GM21447 (cell line): ENCODE measurements around the gene GLTP.
"Not testable (repeated sequence)": the region's sequence is repeated elsewhere in the genome, so short reads cannot be mapped to it uniquely, and the experiment has no call there.

Experiments
- ATAC-seq: cut with Tn5 transposase; IDR thresholded peaks from one replicate; pipeline ENCODE4 v1.9.1; 2021; ENCODE audit not compliant: unreplicated experiment

Gene GLTP, protein sequence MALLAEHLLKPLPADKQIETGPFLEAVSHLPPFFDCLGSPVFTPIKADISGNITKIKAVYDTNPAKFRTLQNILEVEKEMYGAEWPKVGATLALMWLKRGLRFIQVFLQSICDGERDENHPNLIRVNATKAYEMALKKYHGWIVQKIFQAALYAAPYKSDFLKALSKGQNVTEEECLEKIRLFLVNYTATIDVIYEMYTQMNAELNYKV

GRCh38 chr12:109880043-109880931, at the start of gene GLTP:
GLTP (minus strand) TSS chr12:109880541; CDS start chr12:109880374, 167 bp downstream.
- ATAC-seq = peak; percentile 84

DNA sequence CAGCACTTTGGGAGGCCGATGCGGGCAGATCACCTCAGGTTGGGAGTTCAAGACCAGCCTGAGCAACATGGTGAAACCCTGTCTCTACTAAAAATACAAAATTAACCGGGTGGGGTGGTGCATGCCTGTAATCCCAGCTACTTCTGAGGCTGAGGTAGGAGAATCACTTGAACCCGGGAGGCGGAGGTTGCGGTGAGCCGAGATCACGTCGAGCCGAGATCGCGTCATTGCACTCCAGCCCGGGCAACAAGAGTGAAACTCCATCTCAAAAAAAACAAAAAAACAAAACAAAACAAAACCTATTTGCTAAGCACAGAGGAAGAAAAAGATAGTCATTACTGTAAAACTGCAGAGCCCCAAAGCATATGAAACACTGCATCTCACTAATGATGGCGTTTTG, 49.0 kb upstream of the GLTP start:
- ATAC-seq = not testable (repeated sequence)

- no peak for ATAC-seq
These were observed 47.8 kb upstream of the GLTP start for GRCh38 chr12:109928058-109928656.

- ATAC-seq = no peak
These were observed 47.3 kb upstream of the GLTP start for GRCh38 chr12:109927622-109928021.

DNA sequence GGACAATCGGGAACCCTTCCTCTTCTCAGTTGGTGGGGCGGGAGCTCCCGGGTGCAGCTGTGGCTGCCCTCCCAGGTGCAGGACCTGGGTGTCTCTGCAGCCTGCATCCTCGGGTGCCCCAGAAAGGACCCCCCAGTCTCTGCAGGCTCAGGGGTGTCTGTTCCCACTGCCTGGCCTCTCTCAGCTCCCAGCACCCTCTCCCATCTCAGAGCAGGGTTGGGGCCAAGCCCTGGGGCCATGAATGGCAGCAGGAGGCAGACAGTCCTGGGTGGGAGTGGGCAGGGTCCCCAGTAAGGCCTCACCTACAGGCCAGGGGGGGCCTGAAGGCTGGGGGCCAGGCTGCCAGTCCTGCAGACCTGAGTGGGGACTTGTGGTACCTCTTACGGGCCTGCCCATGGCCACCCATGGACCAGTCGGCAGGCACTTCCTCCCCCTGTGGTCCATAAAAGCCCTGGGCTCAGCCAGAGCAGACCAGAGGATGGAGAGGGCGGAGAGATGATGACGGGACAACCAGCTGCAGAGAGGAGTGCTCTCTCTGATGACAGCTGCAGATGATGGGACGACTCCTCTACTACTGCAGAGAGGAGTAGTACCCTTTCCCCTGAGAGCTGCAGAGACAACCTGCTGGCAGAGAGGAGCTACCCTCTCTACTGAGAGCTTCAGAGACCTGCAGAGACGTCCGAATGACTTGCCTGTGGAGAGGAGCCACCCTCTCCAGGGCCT, 46.3 kb upstream of the GLTP start:
- ATAC-seq = no peak

DNA sequence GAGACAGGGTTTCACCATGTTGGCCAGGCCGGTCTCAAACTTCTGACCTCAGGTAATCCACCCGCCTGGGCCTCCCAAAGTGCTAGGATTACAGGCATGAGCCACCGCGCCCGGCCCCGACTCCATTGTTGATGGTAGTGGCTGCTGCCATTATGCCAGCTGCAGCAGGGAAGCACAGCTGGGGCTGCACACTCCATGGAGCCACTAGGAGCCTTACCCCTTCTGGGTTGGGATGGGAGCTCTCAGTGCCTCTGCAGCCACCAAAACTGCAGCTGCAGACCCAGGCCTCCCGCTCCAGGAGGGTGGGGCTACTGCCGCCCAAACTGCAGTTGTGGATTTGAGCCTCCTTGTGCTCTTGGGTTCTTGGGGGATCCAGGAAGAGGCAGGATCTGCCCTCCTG, 45.7 kb upstream of the GLTP start:
- no peak for ATAC-seq

DNA sequence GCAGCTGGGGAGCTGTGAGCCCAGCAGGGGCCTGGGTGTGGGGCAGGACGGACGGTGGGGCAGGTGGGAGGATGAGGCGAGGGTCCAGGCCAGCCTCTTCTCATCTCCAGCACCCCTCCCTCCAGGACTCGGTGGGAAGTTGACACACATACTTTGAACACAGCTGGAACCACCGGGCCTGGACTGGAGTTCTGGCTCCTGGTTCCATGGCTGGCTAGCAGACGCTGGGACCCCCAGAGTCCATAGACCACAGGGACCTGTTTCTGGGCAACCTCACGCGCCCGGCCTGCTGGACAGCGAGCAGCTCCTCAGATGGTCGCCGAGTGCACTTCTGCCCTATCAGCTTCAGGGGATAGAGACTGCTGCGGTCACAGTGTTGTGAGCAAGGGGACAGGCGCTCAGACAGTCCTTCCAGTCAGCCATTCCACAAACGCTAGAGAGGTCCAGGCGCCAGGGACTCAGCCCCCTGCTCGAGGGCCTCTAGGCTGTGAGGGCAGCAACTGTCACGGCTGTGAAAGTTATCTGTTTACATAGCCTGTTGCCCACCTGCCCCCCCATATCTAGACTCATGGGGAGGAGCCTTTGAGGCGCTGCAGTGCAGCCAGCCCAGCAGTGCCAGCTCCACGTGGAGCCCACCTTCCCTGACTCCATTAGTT, 45.0 kb upstream of the GLTP start:
- no peak for ATAC-seq

GRCh38 chr12:109923481-109924245, 43.3 kb upstream of the GLTP start:
- ATAC-seq = no peak

- ATAC-seq = no peak
These were observed 42.7 kb upstream of the GLTP start for GRCh38 chr12:109923038-109923437.

DNA sequence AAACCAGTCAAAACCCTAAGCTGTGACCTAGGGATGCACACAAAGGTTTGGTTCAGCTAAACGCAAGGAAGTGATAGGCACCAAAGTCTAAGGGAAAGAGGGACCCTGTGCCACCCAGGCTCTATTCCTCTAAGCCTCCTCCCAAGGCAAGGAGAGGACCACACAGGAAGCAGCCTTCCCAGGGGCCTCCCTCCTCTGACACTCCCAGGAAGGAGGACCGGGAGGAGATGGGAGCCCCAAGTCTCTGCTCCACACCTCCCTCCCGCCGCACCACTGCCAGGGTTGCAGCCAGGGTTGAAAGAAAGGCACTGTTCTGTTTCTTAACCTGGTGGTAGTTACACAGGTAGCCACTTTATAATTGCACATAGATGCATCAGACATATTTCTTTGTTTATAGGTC, 41.6 kb upstream of the GLTP start:
- ATAC-seq = no peak

DNA sequence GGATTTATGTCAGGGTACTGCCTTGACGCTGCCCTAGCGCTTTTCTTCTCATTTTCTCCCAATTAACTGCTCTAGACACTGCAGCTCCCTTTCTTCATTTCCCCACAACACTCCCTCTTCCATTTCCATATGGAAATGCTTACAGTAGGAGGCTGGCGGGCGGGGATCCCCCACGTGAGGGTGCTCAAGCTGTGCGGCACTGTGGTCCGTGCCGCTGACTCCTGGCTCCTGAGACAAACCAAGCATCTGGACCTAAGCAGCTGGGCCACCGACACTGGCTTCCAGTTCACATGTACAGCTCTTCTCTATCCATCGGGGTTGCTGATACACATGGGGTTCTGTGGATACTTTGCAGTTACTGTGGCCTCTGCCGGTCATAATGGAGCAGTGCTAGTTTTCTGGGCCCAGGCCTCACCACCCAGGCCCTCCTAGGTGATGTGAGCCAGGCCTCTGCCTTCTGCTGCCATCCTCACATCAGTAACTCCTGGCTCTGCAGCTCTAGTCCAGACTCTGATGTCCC, 40.0 kb upstream of the GLTP start:
- no peak for ATAC-seq

GRCh38 chr12:109919456-109919855, 39.1 kb upstream of the GLTP start:
- ATAC-seq = no peak

- ATAC-seq = no peak
These were observed 35.7 kb upstream of the GLTP start for GRCh38 chr12:109916045-109916444.

DNA sequence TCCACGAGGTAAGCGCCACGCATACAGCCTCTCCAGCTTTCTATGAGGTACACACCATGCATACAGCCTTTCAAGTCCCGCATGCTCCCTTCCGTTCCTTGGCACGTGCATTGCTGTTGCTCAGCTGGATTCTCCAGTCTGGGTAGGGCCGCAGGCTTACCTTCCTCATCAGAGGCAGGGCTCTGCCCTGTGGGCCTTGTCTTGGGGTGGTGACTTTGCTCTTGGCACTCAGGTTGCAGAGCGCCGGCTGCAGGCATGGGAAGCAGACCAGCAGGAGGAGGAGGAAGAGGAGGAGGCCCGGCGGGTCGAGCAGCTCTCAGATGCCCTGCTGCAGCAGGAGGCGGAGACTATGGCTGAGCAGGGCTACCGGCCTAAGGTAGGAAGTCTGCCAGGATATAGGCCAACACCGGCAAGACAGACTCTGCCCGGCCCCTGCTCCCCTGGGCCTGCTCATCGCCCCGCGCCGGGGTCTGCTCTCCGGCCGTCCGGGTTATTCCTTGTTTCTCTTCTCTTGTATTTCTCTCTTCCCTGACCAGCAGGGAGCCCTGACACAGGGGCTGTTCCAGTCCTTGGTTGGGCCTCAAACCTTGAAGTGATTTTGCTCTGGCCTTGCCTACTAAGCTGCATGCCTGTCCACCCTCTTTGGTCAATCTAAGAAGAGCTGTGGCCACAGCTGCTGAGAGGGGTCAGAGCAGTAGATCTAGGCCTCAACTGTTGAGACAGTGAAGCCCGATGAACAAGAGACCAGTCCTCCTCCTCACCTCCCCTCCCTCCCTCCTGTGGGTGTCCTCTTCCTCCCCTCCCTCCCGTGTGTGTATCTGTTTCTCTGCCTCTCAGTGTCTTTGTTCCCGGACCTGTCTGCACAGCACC, 35.1 kb upstream of the GLTP start:
- no peak for ATAC-seq

- no peak for ATAC-seq
These were observed 34.1 kb upstream of the GLTP start for GRCh38 chr12:109914461-109914860.

DNA sequence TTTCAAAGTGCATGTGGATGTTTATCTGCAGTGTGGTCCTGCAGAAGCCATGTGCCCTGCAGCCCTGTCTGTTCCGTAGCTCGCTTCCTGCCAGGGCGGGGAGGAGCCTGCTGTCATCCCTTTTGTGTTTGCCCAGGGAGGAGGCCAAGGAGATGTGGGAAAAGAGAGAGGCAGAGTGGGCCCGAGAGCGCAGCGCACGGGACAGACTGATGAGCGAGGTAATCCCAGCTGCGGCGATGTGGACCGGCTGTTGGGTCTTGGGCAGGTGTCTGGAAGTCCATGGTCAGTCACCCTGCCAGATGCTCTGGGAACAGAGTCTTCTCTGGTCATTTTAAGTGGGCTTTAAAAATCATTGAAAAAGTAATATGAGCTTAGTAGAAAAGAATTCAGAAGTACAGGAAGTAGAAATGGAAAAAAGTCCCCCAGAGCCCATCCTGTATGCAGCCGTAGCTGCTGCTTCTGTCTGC, 32.5 kb upstream of the GLTP start:
- ATAC-seq = no peak

GRCh38 chr12:109910969-109911348, 30.6 kb upstream of the GLTP start:
- ATAC-seq = no peak

GRCh38 chr12:109910254-109910968, 30.1 kb upstream of the GLTP start:
- ATAC-seq = no peak
